ENCODE measurements around the gene TIAM2. TPM values are rescaled to one million over a fixed set of nuclear protein-coding genes. Genes with fewer than 3 reads are reported as not detected.

Gene TIAM2
- total and polyA plus RNA-seq, 9 of the 15 experiments (the other 6 are each of a cell fraction or from before 2014, with no cell fraction given): 0.73 to 6.5 (median 4.3) TPM

DNA sequence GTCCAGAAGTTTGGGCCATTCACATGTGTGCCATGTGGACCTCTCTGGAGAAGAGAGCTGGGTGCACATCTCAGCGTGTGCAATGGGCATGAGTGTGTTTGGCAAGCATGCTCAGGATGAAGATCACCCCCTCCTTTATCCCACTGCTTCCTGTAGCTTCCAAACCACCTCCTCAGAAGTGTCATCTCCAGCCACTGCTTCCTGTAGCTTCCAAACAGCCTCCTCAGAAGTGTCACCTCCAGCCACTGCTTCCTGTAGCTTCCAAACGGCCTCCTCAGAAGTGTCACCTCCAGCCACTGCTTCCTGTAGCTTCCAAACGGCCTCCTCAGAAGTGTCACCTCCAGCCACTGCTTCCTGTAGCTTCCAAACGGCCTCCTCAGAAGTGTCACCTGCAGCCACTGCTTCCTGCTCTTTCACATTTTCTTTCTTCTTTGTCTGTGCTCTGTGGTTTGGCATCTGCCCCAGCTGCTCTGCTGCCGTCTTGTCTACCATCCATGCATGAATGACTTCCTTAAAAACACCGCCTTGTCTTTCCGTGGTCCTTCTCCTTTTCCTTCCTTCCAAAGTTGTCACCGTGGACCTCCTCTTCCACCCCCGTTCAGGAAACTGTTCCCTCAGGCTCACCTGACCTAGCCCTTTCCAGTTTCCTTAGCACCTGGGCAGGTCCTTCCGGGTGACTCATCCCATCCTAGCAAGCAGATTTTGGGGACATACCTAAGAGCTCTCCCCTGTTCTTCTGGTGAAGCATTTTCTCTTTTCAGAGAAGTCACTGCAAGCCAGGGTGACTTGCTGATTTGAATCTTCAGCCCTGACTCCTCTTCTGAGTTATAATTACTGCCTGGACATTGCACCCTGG, 43.5 kb upstream of the TIAM2 start (continued):
- TF ChIP-seq, protein P1, sequence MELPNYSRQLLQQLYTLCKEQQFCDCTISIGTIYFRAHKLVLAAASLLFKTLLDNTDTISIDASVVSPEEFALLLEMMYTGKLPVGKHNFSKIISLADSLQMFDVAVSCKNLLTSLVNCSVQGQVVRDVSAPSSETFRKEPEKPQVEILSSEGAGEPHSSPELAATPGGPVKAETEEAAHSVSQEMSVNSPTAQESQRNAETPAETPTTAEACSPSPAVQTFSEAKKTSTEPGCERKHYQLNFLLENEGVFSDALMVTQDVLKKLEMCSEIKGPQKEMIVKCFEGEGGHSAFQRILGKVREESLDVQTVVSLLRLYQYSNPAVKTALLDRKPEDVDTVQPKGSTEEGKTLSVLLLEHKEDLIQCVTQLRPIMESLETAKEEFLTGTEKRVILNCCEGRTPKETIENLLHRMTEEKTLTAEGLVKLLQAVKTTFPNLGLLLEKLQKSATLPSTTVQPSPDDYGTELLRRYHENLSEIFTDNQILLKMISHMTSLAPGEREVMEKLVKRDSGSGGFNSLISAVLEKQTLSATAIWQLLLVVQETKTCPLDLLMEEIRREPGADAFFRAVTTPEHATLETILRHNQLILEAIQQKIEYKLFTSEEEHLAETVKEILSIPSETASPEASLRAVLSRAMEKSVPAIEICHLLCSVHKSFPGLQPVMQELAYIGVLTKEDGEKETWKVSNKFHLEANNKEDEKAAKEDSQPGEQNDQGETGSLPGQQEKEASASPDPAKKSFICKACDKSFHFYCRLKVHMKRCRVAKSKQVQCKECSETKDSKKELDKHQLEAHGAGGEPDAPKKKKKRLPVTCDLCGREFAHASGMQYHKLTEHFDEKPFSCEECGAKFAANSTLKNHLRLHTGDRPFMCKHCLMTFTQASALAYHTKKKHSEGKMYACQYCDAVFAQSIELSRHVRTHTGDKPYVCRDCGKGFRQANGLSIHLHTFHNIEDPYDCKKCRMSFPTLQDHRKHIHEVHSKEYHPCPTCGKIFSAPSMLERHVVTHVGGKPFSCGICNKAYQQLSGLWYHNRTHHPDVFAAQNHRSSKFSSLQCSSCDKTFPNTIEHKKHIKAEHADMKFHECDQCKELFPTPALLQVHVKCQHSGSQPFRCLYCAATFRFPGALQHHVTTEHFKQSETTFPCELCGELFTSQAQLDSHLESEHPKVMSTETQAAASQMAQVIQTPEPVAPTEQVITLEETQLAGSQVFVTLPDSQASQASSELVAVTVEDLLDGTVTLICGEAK (IDR thresholded peaks at IDR 0.05): 0 out of 2 replicates have a peak, but pooled peaks have one; percentile 17
- TF ChIP-seq, protein P1 (CRISPR knock-in tag; IDR thresholded peaks at IDR 0.05): no peak
- TF ChIP-seq KLF13 (tag; IDR thresholded peaks at IDR 0.05; ENCODE audit: borderline replicate concordance, low read depth): no peak
- peak; percentile 82 for TF ChIP-seq SPI1 (IDR thresholded peaks at IDR 0.05; ENCODE audit: borderline replicate concordance, low read depth, low read length)
- TF ChIP-seq, protein P2, sequence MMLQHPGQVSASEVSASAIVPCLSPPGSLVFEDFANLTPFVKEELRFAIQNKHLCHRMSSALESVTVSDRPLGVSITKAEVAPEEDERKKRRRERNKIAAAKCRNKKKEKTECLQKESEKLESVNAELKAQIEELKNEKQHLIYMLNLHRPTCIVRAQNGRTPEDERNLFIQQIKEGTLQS (IDR thresholded peaks at IDR 0.05): peak; percentile 66
- TF ChIP-seq, protein P2 (CRISPR knock-in tag; conservative IDR thresholded peaks at IDR 0.05): no peak
- no peak for TF ChIP-seq TRIM28 (IDR thresholded peaks at IDR 0.05)
- no peak for TF ChIP-seq POLR3A (IDR thresholded peaks at IDR 0.05; ENCODE audit: borderline replicate concordance, extremely low read depth, insufficient read depth, insufficient read length)
- TF ChIP-seq JUN (IDR thresholded peaks at IDR 0.05; ENCODE audit: borderline replicate concordance, low read depth, low read length): no peak
- TF ChIP-seq JUN (CRISPR knock-in tag; IDR thresholded peaks at IDR 0.05; ENCODE audit: borderline replicate concordance): no peak
- TF ChIP-seq ERF (CRISPR knock-in tag; IDR thresholded peaks at IDR 0.05): no peak
- no peak for TF ChIP-seq CREB1 (IDR thresholded peaks at IDR 0.05)
- TF ChIP-seq CREB1 (CRISPR knock-in tag; IDR thresholded peaks at IDR 0.05): no peak
- no peak for TF ChIP-seq SRF (CRISPR knock-in tag; IDR thresholded peaks at IDR 0.05)
- TF ChIP-seq MXI1 (IDR thresholded peaks at IDR 0.05; ENCODE audit: low read depth, low read length): no peak
- TF ChIP-seq RBM39 (optimal IDR thresholded peaks at IDR 0.05; ENCODE audit: low read depth, low read length): no peak
- TF ChIP-seq, protein P3, sequence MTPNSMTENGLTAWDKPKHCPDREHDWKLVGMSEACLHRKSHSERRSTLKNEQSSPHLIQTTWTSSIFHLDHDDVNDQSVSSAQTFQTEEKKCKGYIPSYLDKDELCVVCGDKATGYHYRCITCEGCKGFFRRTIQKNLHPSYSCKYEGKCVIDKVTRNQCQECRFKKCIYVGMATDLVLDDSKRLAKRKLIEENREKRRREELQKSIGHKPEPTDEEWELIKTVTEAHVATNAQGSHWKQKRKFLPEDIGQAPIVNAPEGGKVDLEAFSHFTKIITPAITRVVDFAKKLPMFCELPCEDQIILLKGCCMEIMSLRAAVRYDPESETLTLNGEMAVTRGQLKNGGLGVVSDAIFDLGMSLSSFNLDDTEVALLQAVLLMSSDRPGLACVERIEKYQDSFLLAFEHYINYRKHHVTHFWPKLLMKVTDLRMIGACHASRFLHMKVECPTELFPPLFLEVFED (CRISPR knock-in tag; conservative IDR thresholded peaks at IDR 0.05): no peak

All from K562 (cell line).